H1 (cell line): ENCODE results near the gene TXNIP. TPM values are rescaled to one million over a fixed set of nuclear protein-coding genes. Genes with fewer than 3 reads are reported as not detected.

Experiments used
- CTCF ChIA-PET: fragments of 300-600 bp; sonication (Branson Sonifier 250); formaldehyde crosslinking; loops from one replicate; lab custom pipeline; 2021; ENCODE audit not compliant: partially characterized antibody; lab: Charles Lee
- POLR2A ChIA-PET: fragments of 300-600 bp; sonication (Branson Sonifier 250); formaldehyde crosslinking; loops from one replicate; lab custom pipeline; 2021; ENCODE audit warnings: inconsistent platforms; ENCODE audit not compliant: partially characterized antibody; lab: Charles Lee
- DNase-seq, 2 experiments: peaks; one replicate each; pipeline versions ENCODE4 v3.0.0 to v3.0.0-alpha.2; 2010 to 2022; ENCODE audit warnings: low spot score in 2 of 2, low read depth in 1 of 2, mixed read lengths in 1 of 2
- FAIRE-seq: peaks from 2 replicates; lab custom pipeline; 2011; peaks lifted over from hg19 to GRCh38; lab: Jason Lieb, UNC
- H2AFZ ChIP-seq: 2 replicates; pipeline ENCODE4 v1.8.1; 2012; ENCODE audit warnings: low read length, inconsistent platforms
- H2AK5ac ChIP-seq: 2 replicates; pipeline ENCODE4 v1.6.1; 2013; ENCODE audit warnings: low read depth, low read length
- H2BK120ac ChIP-seq: replicated peaks from 2 replicates; pipeline ENCODE3; 2013; ENCODE audit warnings: low read depth, low read length, inconsistent platforms
- H2BK12ac ChIP-seq: 2 replicates; pipeline ENCODE4 v1.6.1; 2013; ENCODE audit warnings: low read depth, low read length
- H2BK15ac ChIP-seq: 2 replicates; pipeline ENCODE4 v1.6.1; 2013; ENCODE audit warnings: low read length
- H2BK20ac ChIP-seq: 2 replicates; pipeline ENCODE4 v1.6.1; 2013; ENCODE audit warnings: low read length
- H2BK5ac ChIP-seq: 2 replicates; pipeline ENCODE4 v1.6.1; 2013; ENCODE audit warnings: low read depth, low read length
- H3K14ac ChIP-seq: 2 replicates; pipeline ENCODE4 v1.6.1; 2013; ENCODE audit warnings: inconsistent platforms; ENCODE audit not compliant: insufficient read length
- H3K18ac ChIP-seq: 2 replicates; pipeline ENCODE4 v1.6.1; 2013; ENCODE audit warnings: low read length; ENCODE audit errors: extremely low read depth
- H3K23ac ChIP-seq: 2 replicates; pipeline ENCODE4 v1.6.1; 2013; ENCODE audit warnings: inconsistent platforms; ENCODE audit not compliant: insufficient read length
- H3K23me2 ChIP-seq: 2 replicates; pipeline ENCODE4 v1.6.1; 2013; ENCODE audit warnings: low read depth, low read length
- H3K27ac ChIP-seq: 2 replicates; pipeline ENCODE4 v1.6.1; 2011; ENCODE audit warnings: low read depth, low read length, inconsistent platforms
- H3K27me3 ChIP-seq, 4 experiments: replicated peaks in 1 of 4; 1 replicate in 1 of 4; 2 replicates in 3 of 4; pipeline versions ENCODE4 v1.6.1 to v1.8.1; 2011 to 2013; ENCODE audit warnings: low read length in 3 of 4, mild to moderate bottlenecking in 3 of 4, inconsistent platforms in 2 of 4, mixed read lengths in 2 of 4, moderate library complexity in 1 of 4; ENCODE audit not compliant: control insufficient read depth in 3 of 4, insufficient read depth in 3 of 4; ENCODE audit errors: extremely low read depth in 1 of 4
- H3K36me3 ChIP-seq, 4 experiments: 2 replicates each; pipeline versions ENCODE4 v1.6.1 to v1.8.1; 2011 to 2013; ENCODE audit warnings: mild to moderate bottlenecking in 4 of 4, low read length in 3 of 4, moderate library complexity in 2 of 4, control low read depth in 1 of 4, inconsistent platforms in 1 of 4; ENCODE audit not compliant: insufficient read depth in 4 of 4, control insufficient read depth in 2 of 4
- H3K4ac ChIP-seq: replicated peaks from 2 replicates; pipeline ENCODE3; 2013; ENCODE audit warnings: low read length, low read depth, mixed read lengths, inconsistent platforms; ENCODE audit not compliant: insufficient read length
- H3K4me1 ChIP-seq, 4 experiments: replicated peaks in 1 of 4; 1 replicate in 1 of 4; 2 replicates in 3 of 4; pipeline versions ENCODE4 v1.6.1 to v1.8.1; 2011 to 2013; ENCODE audit warnings: low read length in 3 of 4, inconsistent platforms in 2 of 4, mixed read lengths in 1 of 4; ENCODE audit not compliant: insufficient read depth in 4 of 4, control insufficient read depth in 3 of 4
- H3K4me2 ChIP-seq, 2 experiments: 2 replicates each; pipeline versions ENCODE4 v1.6.1 to v1.8.1; 2011 to 2013; ENCODE audit warnings: low read depth in 2 of 2, low read length in 2 of 2, control low read depth in 1 of 2, inconsistent platforms in 1 of 2, mild to moderate bottlenecking in 1 of 2; ENCODE audit not compliant: insufficient read depth in 1 of 2
- H3K4me3 ChIP-seq, 4 experiments: fragments of 200-600, 300-600 bp in 1 of 4; sonication (generic), shearing (Covaris generic), sonication (Bioruptor Twin) in 1 of 4; 2 replicates each; pipeline versions ENCODE4 v1.5.1 to v1.8.1; 2011 to 2016; ENCODE audit warnings: low read length in 4 of 4, low read depth in 3 of 4, control low read depth in 2 of 4, inconsistent platforms in 2 of 4, mild to moderate bottlenecking in 2 of 4, mixed read lengths in 1 of 4, moderate library complexity in 1 of 4; ENCODE audit not compliant: insufficient read depth in 2 of 4; ENCODE audit errors: extremely low read depth in 1 of 4
- H3K56ac ChIP-seq: replicated peaks from 2 replicates; pipeline ENCODE3; 2013; ENCODE audit warnings: low read depth, mild to moderate bottlenecking, mixed read lengths, low read length, inconsistent platforms; ENCODE audit not compliant: insufficient read length
- H3K79me1 ChIP-seq: 2 replicates; pipeline ENCODE4 v1.6.1; 2013; ENCODE audit warnings: low read depth, low read length, control low read depth
- H3K79me2 ChIP-seq, 2 experiments: 2 replicates each; pipeline versions ENCODE4 v1.6.1 to v1.8.1; 2012 to 2013; ENCODE audit warnings: low read length in 2 of 2, mild to moderate bottlenecking in 2 of 2, inconsistent platforms in 1 of 2; ENCODE audit not compliant: insufficient read depth in 2 of 2, control insufficient read depth in 1 of 2
- H3K9ac ChIP-seq, 4 experiments: replicated peaks in 1 of 4; 1 replicate in 1 of 4; 2 replicates in 3 of 4; pipeline versions ENCODE4 v1.6.1 to v1.8.1; 2011 to 2013; ENCODE audit warnings: low read depth in 3 of 4, low read length in 3 of 4, control low read depth in 2 of 4, mild to moderate bottlenecking in 2 of 4, moderate library complexity in 2 of 4, inconsistent platforms in 1 of 4; ENCODE audit errors: extremely low read depth in 1 of 4
- H3K9me3 ChIP-seq, 2 experiments: 2 replicates each; pipeline versions ENCODE4 v1.6.1 to v1.8.1; 2012 to 2013; ENCODE audit warnings: mild to moderate bottlenecking in 2 of 2, moderate library complexity in 2 of 2, control low read depth in 1 of 2, inconsistent platforms in 1 of 2, low read depth in 1 of 2, low read length in 1 of 2, mixed read lengths in 1 of 2; ENCODE audit not compliant: insufficient read depth in 2 of 2
- H4K20me1 ChIP-seq, 2 experiments: replicated peaks in 1 of 2; 2 replicates each; pipeline versions ENCODE3 to v1.8.1; 2011 to 2013; ENCODE audit warnings: inconsistent platforms in 2 of 2, low read length in 2 of 2, mild to moderate bottlenecking in 1 of 2; ENCODE audit not compliant: insufficient read depth in 2 of 2, control insufficient read depth in 1 of 2
- H4K5ac ChIP-seq: 2 replicates; pipeline ENCODE4 v1.6.1; 2013; ENCODE audit warnings: low read length, low read depth, mixed read lengths, inconsistent platforms; ENCODE audit not compliant: insufficient read length
- H4K8ac ChIP-seq: 2 replicates; pipeline ENCODE4 v1.8.0; 2013; ENCODE audit warnings: mild to moderate bottlenecking, moderate library complexity, low read length, inconsistent platforms; ENCODE audit not compliant: insufficient read depth; ENCODE audit errors: extremely low read depth
- H4K91ac ChIP-seq: replicated peaks from 2 replicates; pipeline ENCODE3; 2013; ENCODE audit warnings: low read length, mixed read lengths, inconsistent platforms; ENCODE audit not compliant: insufficient read length
- CEBPB ChIP-seq: IDR thresholded peaks from 2 replicates; pipeline ENCODE4 v1.6.1; 2012; ENCODE audit warnings: low read depth, low read length
- CREB1 ChIP-seq: IDR thresholded peaks from 2 replicates; pipeline ENCODE4 v1.6.1; 2012; ENCODE audit warnings: inconsistent platforms
- EZH2 ChIP-seq: fragments of 200-600 bp; sonication (generic); IDR thresholded peaks from 2 replicates; pipeline ENCODE4 v1.7.1; 2012; ENCODE audit warnings: low read depth, mild to moderate bottlenecking, moderate library complexity, low read length, inconsistent platforms; ENCODE audit not compliant: severe bottlenecking
- GABPA ChIP-seq: IDR thresholded peaks from 2 replicates; pipeline ENCODE4 v1.6.1; 2011; ENCODE audit warnings: mild to moderate bottlenecking, low read length, moderate library complexity, borderline replicate concordance; ENCODE audit not compliant: insufficient read depth
- HDAC2 ChIP-seq, 2 experiments: fragments of 300-600 bp in 1 of 2; sonication (generic) in 1 of 2; IDR thresholded peaks; 2 replicates each; pipeline ENCODE4 v1.6.1; 2011 to 2012; ENCODE audit warnings: low read depth in 2 of 2, low read length in 2 of 2, mild to moderate bottlenecking in 2 of 2, moderate library complexity in 2 of 2, borderline replicate concordance in 1 of 2, inconsistent platforms in 1 of 2
- POU5F1 ChIP-seq: IDR thresholded peaks from 2 replicates; pipeline ENCODE4 v1.6.1; 2011; ENCODE audit warnings: low read depth, mild to moderate bottlenecking, low read length, moderate library complexity
- RBBP5 ChIP-seq: IDR thresholded peaks from 2 replicates; pipeline ENCODE4 v1.7.1; 2012; ENCODE audit warnings: low read depth, mild to moderate bottlenecking, inconsistent platforms, low read length, moderate library complexity, borderline replicate concordance
- RNF2 ChIP-seq: fragments of 200-900, 300-1000 bp; sonication (generic); IDR thresholded peaks from 2 replicates; pipeline ENCODE4 v1.7.1; 2016; ENCODE audit warnings: borderline replicate concordance, low read depth, mild to moderate bottlenecking, antibody characterized with exemption, low read length; ENCODE audit not compliant: poor library complexity, severe bottlenecking; ENCODE audit errors: missing control alignments
- SP1 ChIP-seq: IDR thresholded peaks from 2 replicates; pipeline ENCODE4 v1.6.1; 2011; ENCODE audit warnings: low read depth, low read length
- TBP ChIP-seq: IDR thresholded peaks from 2 replicates; pipeline ENCODE4 v1.6.1; 2011; ENCODE audit warnings: low read depth, low read length, improper control_type of control experiment
- WGBS, 2 experiments: shearing (Covaris generic) in 1 of 2; methylation state at CpG; one replicate each; pipeline versions ENCODE4 v1.1.6 to v1.1.7; 2013 to 2015; ENCODE audit warnings: low lambda C conversion rate in 2 of 2, mixed read lengths in 2 of 2, inconsistent platforms in 1 of 2, low coverage in 1 of 2, missing lambda C conversion rate in 1 of 2; ENCODE audit not compliant: insufficient replicate concordance in 2 of 2, insufficient coverage in 1 of 2, insufficient read length in 1 of 2; ENCODE audit errors: extremely low coverage in 1 of 2, missing lambda C conversion rate in 1 of 2; 5-methylcytosine and 5-hydroxymethylcytosine counted together
- polyA plus RNA-seq, 7 experiments: library from polyadenylated mRNA; depleted of rRNA in 3 of 7; stranded (reverse) in 5 of 7; unstranded in 2 of 7; fragments of >200 nt in 5 of 7; fragments of 200-250 nt in 2 of 7; gene quantifications; 1 replicate in 5 of 7; 2 replicates in 1 of 7; 4 replicates in 1 of 7; pipeline versions ENCODE4 v1.2.1 to v1.2.3, GENCODE V29; 2011 to 2013; ENCODE audit warnings: missing spikeins in 2 of 7, mixed read lengths in 2 of 7
- total RNA-seq: library from RNA; stranded (reverse); fragmentation: NEBNext Ultra II Directional; extraction: Animal tissue kit (Norgen Biotek cat#: 25700); gene quantifications from 2 replicates; pipeline ENCODE4 v1.2.1, GENCODE V29; 2021
- TF ChIP-seq, protein P1 (sequence below): IDR thresholded peaks from 2 replicates; pipeline ENCODE4 v1.6.1; 2011; ENCODE audit warnings: low read length, improper control_type of control experiment

TXNIP gene
- total and polyA plus RNA-seq, 2 of the 8 experiments (the other 6 are each of a cell fraction or from before 2014, with no cell fraction given) = 12.3 to 56.8 TPM

DNA sequence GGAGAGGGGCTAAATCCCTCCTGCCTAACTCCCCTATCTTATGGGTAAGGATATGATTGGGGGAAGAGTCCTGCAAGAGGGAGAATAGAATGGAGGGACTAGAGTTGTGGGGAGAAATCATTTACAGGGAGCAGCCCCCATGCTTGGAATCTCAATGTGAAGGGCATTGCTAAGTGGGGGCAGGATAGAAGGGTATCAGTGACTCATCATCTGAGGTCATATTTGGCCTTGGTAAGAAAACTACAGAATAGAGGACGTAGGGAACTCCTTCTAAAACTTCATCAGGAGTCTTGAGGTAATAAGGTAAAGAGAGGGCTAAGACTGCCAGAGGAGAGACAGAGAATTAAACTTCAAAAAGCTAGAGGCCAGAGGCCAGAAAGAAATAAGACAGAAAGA lies 24.7 kb upstream of the TXNIP start:
- Histone ChIP-seq H2BK5ac (no peak overlapping the region), H4K8ac (no peak overlapping the region), H2BK20ac (no peak overlapping the region), H3K27me3 (peaks cover 6 to 30% (median 24%) of the 10 kb centered on the region in 4 experiments), H2BK15ac (no peak overlapping the region), H4K20me1 (no peaks in the 10 kb centered on the region), H3K27ac (no peak overlapping the region), H3K4me3 (no peak overlapping the region), H3K9me3 (no peaks in the 10 kb centered on the region), H3K36me3 (no peaks in the 10 kb centered on the region), H2AK5ac (no peak overlapping the region), H4K91ac (no peak overlapping the region), H3K4me2 (no peak overlapping the region), H3K56ac (no peak overlapping the region), H3K79me2 (no peaks in the 10 kb centered on the region), H3K14ac (no peak overlapping the region), H3K9ac (no peak overlapping the region), H2BK120ac (no peak overlapping the region), H2BK12ac (no peak overlapping the region), H2AFZ (no peak overlapping the region), H3K23ac (no peak overlapping the region), H3K4me1 (peaks cover 4 to 9% (median 6%) of the 10 kb centered on the region in 4 experiments), H3K23me2 (peaks cover 4% of the 10 kb centered on the region), H4K5ac (no peak overlapping the region), H3K18ac (no peak overlapping the region), H3K4ac (no peak overlapping the region), H3K79me1 (no peaks in the 10 kb centered on the region)
- TF ChIP-seq TBP (no peak), EZH2 (no peak), RBBP5 (no peak), POU5F1 (no peak), RNF2 (no peak), HDAC2 (IDR thresholded peaks at IDR 0.05; ENCODE audit: borderline replicate concordance in 1 of 2, low read depth in 2 of 2, low read length in 2 of 2) (no peak), CEBPB (no peak), SP1 (no peak), GABPA (no peak), CREB1 (no peak)
- TF ChIP-seq, protein P1, sequence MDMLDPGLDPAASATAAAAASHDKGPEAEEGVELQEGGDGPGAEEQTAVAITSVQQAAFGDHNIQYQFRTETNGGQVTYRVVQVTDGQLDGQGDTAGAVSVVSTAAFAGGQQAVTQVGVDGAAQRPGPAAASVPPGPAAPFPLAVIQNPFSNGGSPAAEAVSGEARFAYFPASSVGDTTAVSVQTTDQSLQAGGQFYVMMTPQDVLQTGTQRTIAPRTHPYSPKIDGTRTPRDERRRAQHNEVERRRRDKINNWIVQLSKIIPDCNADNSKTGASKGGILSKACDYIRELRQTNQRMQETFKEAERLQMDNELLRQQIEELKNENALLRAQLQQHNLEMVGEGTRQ = no peak
- DNase-seq (no peak), FAIRE-seq (no peak)
- whole genome bisulfite sequencing, 2 experiments = 83% methylated on average over 1 of the region's 1 CpG; no CpG with 5 or more reads in 1 of the 2 experiments
- POLR2A ChIA-PET = interaction anchor here (1.6 to 1.7 kb wide), 2 partner anchors 19 to 31 kb away, joined by 3 to 15 read pairs; no protein-coding TSS in a partner anchor
- CTCF ChIA-PET = interaction anchor here (1.1 to 6.9 kb wide), 6 partner anchors 11 to 43 kb away, joined by 3 to 58 read pairs (median 5); no protein-coding TSS in a partner anchor
